Adrenal gland (tissue), 12 donors: ENCODE data around the gene UBE2G2. TPM values are rescaled to one million over a fixed set of nuclear protein-coding genes. Genes with fewer than 3 reads are reported as not detected.

Experiments
- DNase-seq, 7 donors: peaks; one replicate each; pipeline ENCODE4 v3.0.0-alpha.2; 2019 to 2020
- H3K27ac ChIP-seq, 5 donors: fragments of 200-600 bp; sonication (generic) in 4 of 5; 1 replicate in 3 of 5; 2 replicates in 2 of 5; pipeline versions ENCODE4 v1.5.1 to v1.8.0; 2016 to 2020; ENCODE audit warnings: mild to moderate bottlenecking in 1 of 5
- H3K27me3 ChIP-seq: fragments of 200-600 bp; 2 replicates; pipeline ENCODE4 v1.8.0; 2021
- H3K36me3 ChIP-seq, 2 donors: fragments of 200-600 bp; replicated peaks in 1 of 2; 1 replicate in 1 of 2; 2 replicates in 1 of 2; pipeline versions ENCODE4 v1.5.1 to v1.8.0; 2018 to 2022
- H3K4me1 ChIP-seq, 2 donors: fragments of 200-600 bp; replicated peaks in 1 of 2; 1 replicate in 1 of 2; 2 replicates in 1 of 2; pipeline versions ENCODE4 v1.5.1 to v1.8.0; 2018 to 2021
- H3K4me3 ChIP-seq, 4 donors: fragments of 200-600 bp; sonication (generic) in 3 of 4; one replicate each; pipeline ENCODE4 v1.5.1; 2016 to 2018
- H3K9me3 ChIP-seq, 3 donors: fragments of 200-600 bp; sonication (generic) in 1 of 3; replicated peaks in 1 of 3; 1 replicate in 2 of 3; 2 replicates in 1 of 3; pipeline versions ENCODE4 v1.5.1 to v1.8.0; 2016 to 2021
- CTCF ChIP-seq, 6 experiments: fragments of 450-650 bp in 4 of 6; fragments of 200-600 bp in 2 of 6; sonication (generic) in 1 of 6; IDR thresholded peaks; 1 replicate in 5 of 6; 2 replicates in 1 of 6; pipeline versions ENCODE4 v1.5.1 to v1.8.0; 2016 to 2021; ENCODE audit warnings: antibody characterized with exemption in 6 of 6, mild to moderate bottlenecking in 2 of 6, moderate library complexity in 1 of 6
- POLR2A ChIP-seq, 2 donors: fragments of 450-650 bp; IDR thresholded peaks; one replicate each; pipeline ENCODE4 v1.6.1; 2017; ENCODE audit warnings: antibody characterized with exemption in 2 of 2, mild to moderate bottlenecking in 2 of 2, moderate library complexity in 1 of 2
- WGBS, 4 donors: extraction: QIAGEN DNeasy Blood & Tissue Kit in 2 of 4; methylation state at CpG; one replicate each; pipeline versions ENCODE4 v1.1.5 to v1.1.7; 2013 to 2017; 5-methylcytosine and 5-hydroxymethylcytosine counted together
- intact Hi-C, 2 donors: fragments of 100-400 bp; cut with DNase I; formaldehyde crosslinking; loops; one replicate each; pipeline versions ENCODE4 v1.14.1 to v1.15.0; 2022 to 2023
- polyA plus RNA-seq, 3 donors: library from polyadenylated mRNA; stranded (reverse); fragments of 200-250 nt in 2 of 3; fragments of 350-450 nt in 1 of 3; fragmentation: Illumina TruSeq in 1 of 3; extraction: RNeasy Lipid Tissue Mini Kit (QIAGEN cat#74804) in 1 of 3; gene quantifications; one replicate each; pipeline ENCODE4 v1.2.3, GENCODE V29; 2013 to 2014
- total RNA-seq, 9 donors: library from RNA; depleted of rRNA in 4 of 9; stranded (reverse); fragments of >200 nt in 4 of 9; fragments of 120-200 nt in 1 of 9; fragmentation: NEBNext Ultra II Directional in 1 of 9; extraction: Animal tissue kit (Norgen Biotek cat#: 25700) in 1 of 9; gene quantifications; one replicate each; pipeline versions ENCODE4 v1.1.0 to v1.2.4, GENCODE V29; 2013 to 2023
- donor health status: healthy with polysubstance abuse.
- donor health status: Bipolar disorder and iron deficiency.
- donor health status: DM: yes; HTN: yes; CAD: no.
- donor health status: DM: no; HTN: no; CAD: no.
- donor health status: DM: no; HTN: no; CAD: no.
- donor health status: DM: yes; HTN: yes; CAD: no.

The UBE2G2 gene
- total and polyA plus RNA-seq, 12 donors = 44.8 to 99.9 (median 72.6) TPM

- WGBS, 4 donors = 66 to 76% (median 73%) methylated on average over 9 to 10 of the region's 10 CpGs
- Histone ChIP-seq H3K4me3 (no peak overlapping the region), H3K27me3 (no peaks in the 10 kb centered on the region), H3K27ac (no peak overlapping the region), H3K9me3 (no peaks in the 10 kb centered on the region), H3K4me1 (peaks cover 8 to 14% of the 10 kb centered on the region in 2 donors), H3K36me3 (peaks cover 0 to 12% of the 10 kb centered on the region in 2 donors)
- intact Hi-C loops = loop anchor here in 1 of 2 donors (5.0 kb wide), 1 partner anchor 56 kb away; the partner anchor contains the start of gene PTTG1IP
- DNase-seq = peak in 2 of 7 donors; percentile 20 to 49
- TF ChIP-seq CTCF (IDR thresholded peaks at IDR 0.05) (no peak), POLR2A (IDR thresholded peaks at IDR 0.05) (no peak)
Measured at GRCh38 chr21:44815852-44816628, 14.4 kb upstream of the UBE2G2 start.

- Histone ChIP-seq H3K4me1 (peaks cover 8 to 14% of the 10 kb centered on the region in 2 donors), H3K36me3 (peaks cover 0 to 16% of the 10 kb centered on the region in 2 donors), H3K9me3 (no peaks in the 10 kb centered on the region), H3K4me3 (no peak overlapping the region), H3K27ac (no peak overlapping the region), H3K27me3 (no peaks in the 10 kb centered on the region)
- WGBS, 4 donors = 89 to 93% (median 92%) methylated on average over 3 to 8 of the region's 8 CpGs
- intact Hi-C loops = loop anchor here in 1 of 2 donors (5.0 kb wide), 1 partner anchor 57 kb away; the partner anchor contains the start of gene PTTG1IP
- TF ChIP-seq CTCF (IDR thresholded peaks at IDR 0.05) = no peak
- no peak for DNase-seq
Measured at GRCh38 chr21:44815225-44815624, 13.6 kb upstream of the UBE2G2 start.

GRCh38 chr21:44814498-44815023 lies 12.9 kb upstream of the UBE2G2 start:
- no peak for DNase-seq
- TF ChIP-seq CTCF (IDR thresholded peaks at IDR 0.05) = no peak
- TF ChIP-seq POLR2A (IDR thresholded peaks at IDR 0.05) = no peak
- intact Hi-C loops = loop anchor here in 1 of 2 donors (5.0 kb wide), 1 partner anchor 58 kb away; the partner anchor contains the start of gene PTTG1IP
- no peaks in the 10 kb centered on the region for H3K27me3 ChIP-seq
- H3K27ac ChIP-seq = no peak overlapping the region
- H3K4me3 ChIP-seq = no peak overlapping the region
- WGBS, 4 donors = 84 to 90% (median 88%) methylated on average over 11 of the region's 11 CpGs
- H3K9me3 ChIP-seq = no peaks in the 10 kb centered on the region
- peaks cover 0 to 22% of the 10 kb centered on the region in 2 donors for H3K36me3 ChIP-seq
- H3K4me1 ChIP-seq = peaks cover 8 to 14% of the 10 kb centered on the region in 2 donors

- Histone ChIP-seq H3K27me3 (no peaks in the 10 kb centered on the region), H3K36me3 (peaks cover 0 to 31% of the 10 kb centered on the region in 2 donors), H3K9me3 (no peaks in the 10 kb centered on the region), H3K27ac (no peak overlapping the region), H3K4me1 (peaks cover 8 to 14% of the 10 kb centered on the region in 2 donors), H3K4me3 (no peak overlapping the region)
- TF ChIP-seq CTCF (IDR thresholded peaks at IDR 0.05) = no peak
- no peak for TF ChIP-seq POLR2A (IDR thresholded peaks at IDR 0.05)
- no peak for DNase-seq
- WGBS, 4 donors = 93 to 98% (median 94%) methylated on average over 6 to 18 of the region's 18 CpGs
- intact Hi-C loops = no loop called here
Measured at GRCh38 chr21:44813727-44814126, 12.1 kb upstream of the UBE2G2 start.
